Measurements from ENCODE around the gene BCL2L12.
"Not testable (repeated sequence)": the region's sequence is repeated elsewhere in the genome, so short reads cannot be mapped to it uniquely, and the experiment has no call there.

Gene BCL2L12, protein sequence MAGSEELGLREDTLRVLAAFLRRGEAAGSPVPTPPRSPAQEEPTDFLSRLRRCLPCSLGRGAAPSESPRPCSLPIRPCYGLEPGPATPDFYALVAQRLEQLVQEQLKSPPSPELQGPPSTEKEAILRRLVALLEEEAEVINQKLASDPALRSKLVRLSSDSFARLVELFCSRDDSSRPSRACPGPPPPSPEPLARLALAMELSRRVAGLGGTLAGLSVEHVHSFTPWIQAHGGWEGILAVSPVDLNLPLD

DNA sequence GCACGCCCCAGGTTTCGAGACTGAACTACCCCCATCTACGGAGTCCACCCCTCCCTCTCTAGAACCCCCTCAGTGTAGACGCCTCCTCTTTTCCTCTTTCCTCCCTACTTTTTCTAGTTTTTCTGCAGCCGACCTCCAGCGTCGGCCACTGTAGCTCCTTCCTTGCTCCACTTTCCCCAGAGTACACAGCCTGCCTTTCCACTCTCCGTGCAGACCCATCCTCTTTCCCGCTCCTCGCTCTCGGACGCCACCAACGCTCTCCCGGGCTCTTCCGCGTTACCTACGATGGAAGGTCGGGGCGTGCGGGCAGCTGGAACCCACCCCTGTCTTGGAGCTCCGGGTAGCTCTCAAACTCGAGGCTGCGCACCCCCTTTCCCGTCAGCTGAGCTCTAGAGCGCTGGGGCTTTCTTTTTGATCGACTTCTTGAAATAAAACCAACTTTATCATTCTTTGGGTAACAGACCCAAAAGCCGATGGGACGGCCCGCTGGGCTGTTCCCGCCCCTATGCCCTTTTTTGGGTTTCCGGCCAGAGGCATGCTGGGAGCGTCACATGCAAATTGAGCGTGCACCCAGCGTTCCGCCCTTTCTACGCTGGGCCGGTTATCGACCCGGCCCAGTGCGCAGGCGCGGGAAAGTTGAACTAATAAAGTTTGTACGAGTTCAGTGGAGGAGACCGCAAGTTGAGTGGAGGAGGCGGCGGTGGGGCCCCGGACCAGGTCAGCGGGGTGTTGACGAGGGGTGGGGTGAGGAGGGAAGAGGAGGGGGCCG lies at the start of gene BCL2L12, which contains the start of gene IRF3:
BCL2L12 (plus strand) TSS at position 583 of the 769 bp plus-strand sequence. CDS start 760 bp downstream, outside the sequence.
IRF3 (minus strand) TSS at position 507 of the 769 bp plus-strand sequence. CDS start 1,019 bp downstream, outside the sequence.
- peak; percentile 96 for DNase-seq (ENCODE audit: low spot score)

DNA sequence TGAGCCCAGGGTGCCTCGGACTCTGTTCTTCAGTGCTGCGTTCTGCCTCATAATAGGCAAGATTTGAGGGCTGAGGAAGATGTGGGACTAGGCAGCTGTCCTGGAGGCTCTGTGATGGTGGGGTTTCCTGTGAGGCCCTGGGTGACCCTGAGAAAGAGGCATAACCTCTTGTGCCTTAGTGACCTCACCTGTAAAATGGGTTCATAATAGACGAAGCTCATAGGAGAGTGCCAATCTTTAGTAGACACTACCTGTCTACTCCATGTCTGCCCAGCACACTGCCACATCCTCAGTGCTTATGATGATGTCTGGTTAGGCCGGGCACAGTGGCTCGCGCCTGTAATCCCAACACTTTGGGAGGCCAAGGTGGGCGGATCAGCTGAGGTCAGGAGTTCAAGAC lies 49.2 kb upstream of the BCL2L12 start:
- DNase-seq (ENCODE audit: low spot score) = no peak

DNA sequence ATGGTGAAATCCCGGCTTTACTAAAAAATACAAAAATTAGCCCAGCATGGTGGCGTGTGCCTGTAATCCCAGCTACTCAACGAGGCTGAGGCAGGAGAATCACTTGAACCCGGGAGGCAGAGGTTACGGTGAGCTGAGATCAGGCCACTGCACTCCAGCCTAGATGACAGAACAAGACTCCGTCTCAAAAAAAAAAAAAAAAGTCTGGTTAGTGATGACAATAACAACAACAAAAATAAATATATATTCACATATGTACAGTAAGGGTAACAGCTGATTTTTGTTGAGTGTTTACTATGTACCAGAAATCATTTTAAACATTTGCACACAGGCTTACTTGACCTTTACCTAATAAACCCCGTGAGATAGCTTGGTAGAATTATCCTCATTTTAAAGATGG lies 48.8 kb upstream of the BCL2L12 start:
- DNase-seq (ENCODE audit: low spot score) = no peak

DNA sequence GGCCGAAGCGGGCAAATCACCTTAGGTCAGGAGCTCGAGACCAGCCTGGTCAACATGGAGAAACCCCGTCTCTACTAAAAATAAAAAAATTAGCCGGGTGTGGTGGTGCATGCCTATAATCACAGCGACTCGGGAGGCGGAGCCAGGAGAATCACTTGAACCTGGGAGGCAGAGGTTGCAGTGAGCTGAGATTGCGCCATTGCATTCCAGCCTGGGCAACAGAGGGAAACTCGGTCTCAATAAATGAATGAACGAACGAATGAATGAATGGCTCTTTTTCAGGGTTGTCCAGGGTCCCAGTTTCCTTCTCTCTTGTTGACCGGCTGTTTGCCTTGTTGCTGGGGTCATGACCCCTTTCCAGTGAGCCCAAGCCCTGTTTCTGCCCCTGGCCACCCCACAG lies 47.9 kb upstream of the BCL2L12 start:
- DNase-seq (ENCODE audit: low spot score) = not testable (repeated sequence)

DNA sequence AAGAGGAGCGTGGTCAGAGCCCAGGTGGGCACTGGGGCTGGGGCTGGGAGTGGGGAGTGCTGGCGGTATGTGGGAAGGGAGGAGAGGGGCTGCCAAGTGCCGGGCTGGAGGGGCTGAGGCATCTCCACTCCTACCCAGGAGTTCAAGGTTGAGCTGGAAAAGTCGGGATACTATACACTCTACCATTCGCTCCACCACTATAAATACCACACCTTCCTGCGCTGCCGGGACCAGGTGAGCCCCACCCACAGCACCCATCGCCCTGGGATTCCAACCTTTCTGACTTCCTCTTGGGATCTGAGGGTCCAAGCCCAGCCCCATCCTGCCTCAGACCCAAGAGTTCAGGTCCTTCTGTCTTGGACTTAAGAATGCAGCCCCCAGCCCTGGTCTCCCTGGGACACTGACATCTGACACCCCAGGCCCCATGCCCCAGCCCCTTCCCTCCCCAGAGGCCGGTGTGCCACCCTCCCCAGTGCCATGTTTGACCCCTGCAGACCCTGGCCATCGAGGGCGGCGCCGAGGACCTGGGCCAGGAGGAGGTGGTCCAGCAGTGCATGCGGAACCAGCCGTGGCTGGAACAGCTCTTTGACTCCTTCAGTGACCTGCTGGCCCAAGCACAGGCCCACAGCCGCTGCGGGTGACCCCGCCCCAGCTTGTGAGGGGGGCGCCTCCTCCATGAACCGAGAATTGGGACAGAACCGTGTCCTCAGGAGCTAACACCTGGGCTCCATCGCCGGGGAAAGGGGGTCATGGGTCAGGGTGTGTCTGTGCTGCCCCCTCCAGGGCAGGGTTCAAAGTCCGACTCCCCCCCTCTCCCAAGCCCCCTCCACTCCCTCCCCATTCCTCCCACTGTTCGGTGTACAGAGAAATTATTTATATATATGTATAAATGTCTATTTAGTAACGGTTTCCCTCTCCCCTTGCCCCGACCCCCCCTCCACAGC lies 40.5 kb upstream of the BCL2L12 start:
- no peak for DNase-seq (ENCODE audit: low spot score)

DNA sequence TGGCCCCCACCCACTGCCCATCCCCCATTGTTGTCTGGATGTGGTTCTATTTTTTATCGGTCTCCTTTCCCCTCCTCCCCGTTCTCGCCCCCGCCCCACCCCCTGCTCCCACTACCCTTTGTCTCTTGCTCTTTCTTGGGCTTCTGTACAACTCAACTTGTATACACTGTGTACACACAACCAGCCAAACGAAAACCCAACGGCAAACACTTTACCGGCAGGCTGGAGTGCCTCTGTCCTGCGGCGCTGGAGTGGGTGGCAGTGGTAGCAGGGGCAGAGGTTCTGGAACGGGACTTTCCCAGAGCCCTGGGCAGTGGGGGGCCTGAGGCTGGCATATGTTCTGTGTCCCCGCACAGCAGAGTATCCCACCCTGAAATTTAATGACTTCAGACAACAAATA lies 39.5 kb upstream of the BCL2L12 start:
- no peak for DNase-seq (ENCODE audit: low spot score)

DNA sequence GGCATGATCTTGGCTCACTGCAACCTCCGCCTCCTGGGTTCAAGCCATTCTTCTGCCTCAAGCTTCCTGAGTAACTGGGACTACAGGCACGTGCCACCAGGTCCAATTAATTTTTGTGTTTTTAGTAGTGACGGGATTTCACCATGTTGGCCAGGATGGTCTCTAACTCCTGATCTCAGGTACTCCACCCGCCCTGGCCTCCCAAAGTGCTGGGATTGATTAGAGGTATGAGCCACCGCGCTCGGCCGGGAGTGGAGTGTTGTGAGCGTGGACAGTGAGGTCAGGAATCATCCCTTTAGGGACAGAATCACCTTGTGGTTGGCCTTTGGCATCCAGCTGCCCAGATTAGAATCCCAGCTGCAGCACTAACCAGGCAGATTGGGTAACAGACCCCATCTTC lies 36.1 kb upstream of the BCL2L12 start:
- DNase-seq (ENCODE audit: low spot score) = no peak

DNA sequence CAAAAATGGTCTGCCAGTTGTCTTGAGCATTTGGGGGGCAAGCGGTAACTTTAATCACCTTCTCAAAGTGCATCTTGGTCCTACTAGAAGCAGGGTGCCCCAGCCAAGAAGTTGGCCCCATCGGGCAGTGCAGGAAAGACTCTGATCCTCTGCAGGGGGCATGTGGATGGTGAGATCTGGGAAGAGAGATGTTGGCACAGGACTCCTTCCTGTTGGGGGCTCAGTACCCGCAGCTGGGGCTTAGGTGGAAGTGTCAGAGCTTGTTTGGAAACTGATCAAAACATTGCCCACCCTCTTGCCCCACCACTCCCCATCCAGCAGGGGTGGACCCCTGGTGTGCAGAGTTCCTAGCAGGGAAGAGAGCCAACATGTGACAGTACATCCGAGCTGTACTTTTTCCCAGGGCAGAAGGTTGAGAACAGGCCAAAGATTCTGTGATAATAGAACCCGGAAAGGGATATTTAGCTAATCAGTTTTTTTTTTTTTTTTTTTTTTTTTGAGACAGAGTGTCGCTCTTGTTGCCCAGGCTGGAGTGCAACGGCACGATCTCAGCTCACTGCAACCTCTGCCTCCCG lies 34.6 kb upstream of the BCL2L12 start:
- no peak for DNase-seq (ENCODE audit: low spot score)

DNA sequence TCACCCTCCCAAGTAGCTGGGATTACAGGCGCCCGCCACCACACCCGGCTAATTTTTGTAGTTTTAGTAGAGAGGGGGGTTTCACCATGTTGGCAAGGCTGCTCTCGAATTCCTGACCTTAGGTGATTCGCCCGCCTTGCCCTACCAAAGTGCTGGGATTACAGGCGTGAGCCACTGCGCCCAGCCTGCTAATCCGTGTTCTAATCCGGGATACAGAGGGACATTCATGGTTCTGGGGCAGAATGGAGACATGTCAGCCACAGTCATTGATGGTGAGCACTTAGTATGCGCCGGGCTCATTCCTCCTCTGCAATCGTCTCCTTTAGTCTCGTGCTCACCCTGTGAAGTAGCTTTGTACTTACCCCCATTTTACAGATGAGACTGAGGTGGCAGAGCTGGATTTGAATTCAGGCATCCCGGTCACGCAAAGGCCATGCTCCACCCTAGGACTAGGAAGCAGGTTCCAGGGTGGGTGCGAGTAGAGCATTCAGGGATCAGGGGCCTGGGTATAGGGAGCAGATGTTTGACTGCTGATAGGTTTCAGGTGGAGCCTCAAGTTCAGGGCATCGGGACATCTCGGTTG lies 34.0 kb upstream of the BCL2L12 start:
- no peak for DNase-seq (ENCODE audit: low spot score)

DNA sequence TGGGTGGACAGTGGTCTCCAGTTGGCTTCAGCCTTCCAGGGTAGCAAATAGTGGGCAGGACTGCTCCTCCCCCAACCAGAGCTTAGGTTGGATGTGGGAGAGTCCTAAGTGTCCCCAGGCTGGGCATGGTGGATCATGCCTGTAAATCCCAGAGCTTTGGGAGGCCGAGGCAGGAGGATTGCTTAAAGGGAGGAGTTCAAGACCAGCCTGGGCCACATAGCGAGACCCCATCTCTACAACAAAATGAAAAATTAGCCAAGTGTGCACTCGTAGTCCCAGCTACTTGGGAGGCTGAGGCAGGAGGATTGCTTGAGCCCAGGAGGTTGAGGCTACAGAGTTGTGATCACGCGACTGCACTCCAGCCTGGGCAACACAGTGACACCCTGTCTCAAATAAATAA lies 33.2 kb upstream of the BCL2L12 start:
- DNase-seq (ENCODE audit: low spot score) = no peak

DNA sequence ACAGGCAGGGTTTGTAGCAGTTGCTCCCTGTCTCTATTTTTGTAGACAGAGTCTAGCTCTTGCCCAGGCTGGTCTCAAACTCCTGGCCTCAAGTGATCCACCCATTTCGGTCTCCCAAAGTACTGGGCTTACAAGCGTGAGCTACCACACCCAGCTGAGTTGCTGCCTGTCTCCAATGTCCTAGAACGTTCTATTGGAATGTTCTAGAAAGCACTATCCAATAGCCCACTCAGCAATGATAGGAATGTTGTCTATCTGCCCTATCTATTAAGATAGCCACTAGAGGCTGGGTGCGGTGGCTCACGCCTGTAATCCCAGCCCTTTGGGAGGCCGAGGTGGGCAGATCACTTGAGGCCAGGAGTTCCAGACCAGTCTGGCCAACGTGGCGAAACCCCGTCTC lies 32.5 kb upstream of the BCL2L12 start:
- DNase-seq (ENCODE audit: low spot score) = not testable (repeated sequence)

DNA sequence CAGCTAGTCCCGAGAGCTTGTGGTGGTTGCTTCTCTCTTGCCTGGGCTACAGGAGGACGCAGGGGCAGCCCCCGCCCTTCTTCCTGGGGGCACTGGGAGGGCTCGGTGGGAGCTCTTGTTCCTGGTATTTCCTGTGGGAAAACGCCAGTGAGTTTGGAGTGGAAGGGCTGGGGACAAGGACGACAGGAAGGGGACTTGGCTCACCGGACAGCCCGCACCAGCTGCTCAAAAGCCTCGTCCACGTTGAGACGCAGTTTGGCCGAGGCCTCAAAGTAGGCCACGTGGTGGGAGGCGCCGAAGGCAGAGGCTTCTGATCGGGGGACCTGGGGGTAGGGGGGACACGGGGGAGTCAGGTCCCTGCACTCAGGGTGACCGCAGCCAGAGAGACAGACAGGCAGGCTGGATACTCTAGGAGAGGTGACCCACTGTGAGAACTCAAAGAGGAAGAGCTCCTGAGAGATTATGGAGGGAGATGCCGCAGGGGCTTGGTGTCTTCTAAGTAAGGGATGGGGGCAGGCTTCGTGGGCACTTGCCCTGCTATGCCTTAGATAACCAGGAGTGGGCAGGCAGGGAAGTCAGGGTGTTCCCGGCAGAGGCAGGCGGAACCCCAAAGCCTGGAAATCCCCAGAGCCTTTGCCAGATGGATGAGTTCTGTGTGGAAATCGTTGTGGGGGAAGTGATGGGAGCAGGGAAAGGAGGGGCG lies 30.1 kb upstream of the BCL2L12 start:
- DNase-seq (ENCODE audit: low spot score) = no peak

DNA sequence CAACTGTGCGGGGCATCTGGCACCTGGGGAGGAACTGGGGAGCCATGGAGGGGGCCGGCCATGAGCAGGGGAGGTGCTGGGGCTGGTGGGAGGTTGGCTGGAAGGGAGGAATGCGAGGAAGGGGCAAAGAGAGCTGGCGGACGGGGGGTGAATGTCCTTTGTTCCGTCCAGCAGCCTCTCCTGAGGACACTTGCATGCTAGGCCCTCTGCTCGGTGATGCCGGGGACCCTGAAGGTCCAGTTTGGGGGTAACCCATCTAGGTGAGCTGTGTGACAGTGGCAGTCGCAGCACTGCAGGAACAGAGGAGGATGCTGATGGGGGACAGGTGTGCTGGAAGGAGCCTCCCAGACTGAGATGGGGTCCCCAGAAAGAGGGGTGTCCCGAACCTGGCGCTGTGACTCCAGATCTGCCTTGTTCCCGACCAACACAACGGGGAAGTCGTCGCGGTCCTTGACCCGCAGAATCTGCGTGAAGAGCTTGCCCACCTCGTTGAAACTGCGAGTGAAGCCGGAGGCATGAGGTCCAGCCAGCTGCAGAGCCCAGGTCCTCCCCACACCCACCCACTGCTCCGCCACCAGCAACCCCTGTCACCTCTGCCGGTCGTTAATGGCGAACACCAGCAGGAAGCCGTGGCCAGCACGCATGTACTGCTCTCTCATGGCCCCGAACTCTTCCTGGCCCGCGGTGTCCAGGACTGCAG lies 29.4 kb upstream of the BCL2L12 start:
- DNase-seq (ENCODE audit: low spot score) = no peak

DNA sequence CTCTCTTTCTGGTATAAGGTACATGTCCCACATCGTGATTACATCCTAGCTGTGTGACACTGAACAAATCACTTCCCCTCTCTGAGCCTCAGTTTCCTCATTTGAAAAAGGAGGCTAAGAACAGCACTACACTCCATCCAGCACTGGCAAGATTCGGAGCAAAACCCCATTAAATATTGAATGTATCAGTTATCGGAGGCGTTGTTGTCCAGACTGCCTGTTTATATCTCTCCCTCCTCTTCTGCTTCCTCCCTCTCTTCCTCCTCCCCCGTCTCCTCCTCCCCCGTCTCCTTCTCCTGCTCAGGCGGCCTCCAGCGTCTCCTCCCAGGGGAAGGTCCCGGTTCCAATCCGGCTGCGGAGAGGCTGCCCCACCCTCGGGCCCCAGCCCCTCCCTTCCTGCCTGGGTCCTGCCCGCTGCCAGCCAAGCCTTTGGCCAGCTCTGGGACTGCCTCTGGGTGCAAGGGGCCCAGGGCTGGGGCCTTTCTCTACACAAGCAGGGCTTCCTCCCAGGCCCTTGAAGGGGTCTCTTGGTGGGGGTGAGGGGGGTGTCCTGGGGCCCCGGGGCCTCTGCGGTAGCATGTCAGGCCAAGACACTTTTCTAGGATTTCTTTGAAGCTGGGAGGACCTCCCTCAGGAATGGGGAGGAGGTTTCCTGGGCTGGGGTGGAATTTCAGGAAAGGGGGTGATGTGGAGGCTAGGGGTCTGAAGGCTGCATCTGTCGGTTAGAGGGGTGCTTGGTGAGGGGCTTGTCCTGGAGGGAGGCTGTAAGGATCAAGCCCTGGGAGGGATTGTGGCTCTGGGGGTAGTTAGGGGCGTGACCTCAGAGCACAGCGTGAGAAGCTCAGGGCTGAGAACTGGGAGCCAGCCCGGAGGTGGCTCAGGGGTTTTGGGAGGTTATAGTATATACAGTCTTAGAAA lies 27.7 kb upstream of the BCL2L12 start:
- peak; percentile 47 for DNase-seq (ENCODE audit: low spot score)

DNA sequence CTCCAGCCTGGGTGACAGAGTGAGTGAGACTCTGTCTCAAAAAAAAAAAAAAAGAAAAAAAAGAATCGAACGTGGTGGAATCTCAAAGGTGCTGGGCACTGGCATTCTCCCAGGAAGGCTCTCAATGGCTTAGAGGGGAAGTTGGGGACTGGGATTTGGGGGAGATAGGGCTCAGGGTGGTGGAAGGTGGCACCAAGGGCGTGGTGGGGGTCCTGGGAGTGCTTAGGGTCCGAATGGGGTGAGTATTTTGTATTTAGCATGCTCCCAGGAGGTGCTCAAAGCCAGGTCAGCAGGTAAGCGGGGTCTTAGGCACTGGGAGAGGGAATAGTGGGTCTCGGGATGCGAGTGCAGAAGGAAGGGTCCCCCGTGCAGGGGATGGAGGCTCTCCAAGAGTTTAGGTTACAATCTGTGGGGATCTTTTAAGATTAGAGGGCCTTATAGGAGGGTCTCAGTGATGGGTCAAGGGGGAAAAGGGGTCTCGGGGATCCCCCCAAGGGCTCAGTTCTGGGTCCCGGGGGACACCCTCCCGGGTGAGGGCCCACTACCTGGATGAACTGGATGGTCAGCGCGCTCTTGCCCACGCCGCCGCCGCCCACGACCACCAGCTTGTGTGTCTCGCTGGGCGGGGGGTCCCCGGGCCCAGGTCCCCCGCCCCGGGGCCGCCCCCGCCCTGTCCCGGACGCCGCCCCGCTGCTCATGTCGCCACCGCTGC lies 26.2 kb upstream of the BCL2L12 start:
- no peak for DNase-seq (ENCODE audit: low spot score)

DNA sequence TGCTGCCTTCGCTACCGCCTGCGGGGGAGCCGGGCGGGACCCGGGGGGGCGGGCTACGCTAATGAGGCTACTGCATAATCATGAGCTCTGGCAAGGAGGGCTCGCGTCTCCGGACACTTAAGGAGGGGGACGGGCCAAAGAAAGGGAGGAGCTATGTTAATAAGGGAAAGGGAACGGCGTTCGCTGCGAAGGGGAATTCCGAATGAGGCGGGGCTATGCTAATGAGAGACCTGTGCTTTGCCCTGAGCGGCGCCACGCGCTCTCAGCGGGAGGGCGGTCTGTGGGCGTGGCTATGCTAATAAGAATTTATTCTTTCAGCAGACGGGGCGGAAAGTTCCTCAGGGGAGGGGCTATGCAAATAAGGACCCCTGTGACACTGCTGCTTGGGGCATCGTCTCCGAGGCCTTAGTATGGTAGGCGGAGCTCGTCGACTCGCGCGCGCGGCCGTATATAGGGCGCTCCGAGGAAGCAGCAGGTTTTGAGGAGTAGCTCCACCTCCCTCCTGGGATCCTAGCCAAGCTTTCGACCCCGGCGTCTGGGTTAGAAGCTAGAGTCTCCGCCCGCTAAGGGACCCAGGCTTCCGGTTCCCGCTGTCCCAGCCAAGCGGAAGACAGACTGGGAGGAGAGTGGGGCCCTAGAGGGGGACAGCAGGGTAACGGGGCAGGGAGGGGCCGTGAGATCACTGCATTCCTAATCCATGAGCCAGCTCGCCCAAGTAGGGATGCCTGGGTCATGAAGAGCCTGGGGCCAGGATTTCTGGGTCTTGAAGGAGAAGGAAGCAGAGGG lies 25.4 kb upstream of the BCL2L12 start, which contains the start of gene RRAS:
RRAS (minus strand) TSS at position 31 of the 786 bp plus-strand sequence. CDS start 45 bp downstream, outside the sequence.
- peak; percentile 99 for DNase-seq (ENCODE audit: low spot score)

DNA sequence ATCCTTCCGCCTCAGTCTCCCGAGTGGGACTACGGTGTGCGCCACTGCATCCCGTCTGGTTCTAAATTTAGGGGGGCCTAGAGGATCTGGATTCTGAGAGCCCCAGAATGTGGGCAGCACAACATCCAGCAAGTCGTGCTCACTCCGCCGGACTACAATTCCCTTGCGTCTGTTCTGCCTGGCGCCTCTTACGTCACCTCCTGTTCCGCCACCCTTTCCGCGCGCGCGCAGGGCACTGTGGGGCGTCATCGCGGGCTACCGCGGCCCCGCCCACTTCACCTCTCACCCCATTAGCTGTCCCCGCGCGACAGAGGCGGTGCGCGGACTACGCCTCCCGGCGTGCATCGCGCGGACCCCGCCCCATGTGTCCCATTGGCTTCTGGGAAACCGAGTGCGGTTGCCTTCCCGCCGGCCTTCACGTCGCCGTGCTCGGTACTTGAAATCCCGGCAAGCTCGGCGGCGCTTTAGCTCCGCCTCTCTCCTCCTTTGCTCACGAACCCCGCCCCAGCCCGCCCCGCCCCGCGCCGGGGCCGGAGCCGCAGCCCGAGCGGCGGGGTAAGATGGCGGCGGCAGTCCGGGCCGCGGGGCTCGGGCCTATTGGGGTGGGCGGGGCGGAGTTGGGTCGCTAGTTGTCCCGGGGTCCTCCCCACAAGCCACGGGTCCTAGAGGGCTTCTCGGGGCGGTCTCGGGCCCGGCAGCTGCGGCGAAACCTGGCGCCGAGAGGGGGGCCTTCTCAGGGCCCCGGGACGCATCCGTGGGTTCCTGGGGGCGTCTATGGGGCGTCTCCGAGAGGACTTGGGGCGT lies 23.8 kb upstream of the BCL2L12 start, which contains the start of gene SCAF1:
SCAF1 (plus strand) TSS at position 522 of the 804 bp plus-strand sequence. CDS start 2,818 bp downstream, outside the sequence.
- peak; percentile 100 for DNase-seq (ENCODE audit: low spot score)

Measured in kidney capillary endothelial cell (primary cell).